ENCODE data around the gene FOXO6. TPM values are rescaled to one million over a fixed set of nuclear protein-coding genes. Genes with fewer than 3 reads are reported as not detected.

Gene FOXO6
- total RNA-seq, 2 donors from 2014 or later: 3.3 to 5.0 TPM

DNA sequence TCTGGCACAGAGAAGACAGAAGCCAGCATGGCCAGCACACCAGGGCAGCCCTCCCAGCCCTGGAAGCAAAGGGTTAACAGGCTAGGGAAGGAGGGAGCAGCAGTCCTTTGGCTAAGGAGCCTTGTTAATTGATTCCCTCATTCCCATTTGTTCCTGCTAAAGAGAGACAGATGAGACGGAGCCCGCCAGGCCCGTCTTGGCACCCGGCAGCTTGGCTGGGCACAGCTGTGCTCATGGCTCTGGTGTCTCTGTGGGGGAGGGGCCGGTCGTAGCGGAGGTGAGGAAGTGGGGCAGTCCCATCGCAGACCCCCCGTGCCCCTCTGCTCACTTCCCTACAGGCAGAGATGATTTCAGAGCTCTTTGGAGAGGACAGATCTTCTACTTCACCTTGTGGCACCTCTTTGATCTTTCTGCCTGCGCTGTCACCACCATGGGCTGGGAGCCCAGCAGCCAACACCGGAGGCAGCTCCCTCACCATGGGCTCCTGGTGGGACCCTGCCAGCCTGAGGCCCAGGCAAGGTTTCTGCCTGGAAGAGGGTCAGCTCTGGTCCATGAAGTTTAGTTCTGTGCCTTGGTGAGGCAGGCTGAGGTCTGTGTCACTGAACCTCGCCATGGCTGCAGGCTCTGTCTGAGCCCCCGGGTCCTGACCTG, 38.0 kb downstream of the FOXO6 start:
- WGBS: 21% methylated on average over 13 of the region's 13 CpGs
- H3K9me3 ChIP-seq: no peaks in the 10 kb centered on the region
- no peaks in the 10 kb centered on the region for H3K36me3 ChIP-seq
- TF ChIP-seq POLR2AphosphoS5 (IDR thresholded peaks at IDR 0.05): no peak
- TF ChIP-seq, protein P1, sequence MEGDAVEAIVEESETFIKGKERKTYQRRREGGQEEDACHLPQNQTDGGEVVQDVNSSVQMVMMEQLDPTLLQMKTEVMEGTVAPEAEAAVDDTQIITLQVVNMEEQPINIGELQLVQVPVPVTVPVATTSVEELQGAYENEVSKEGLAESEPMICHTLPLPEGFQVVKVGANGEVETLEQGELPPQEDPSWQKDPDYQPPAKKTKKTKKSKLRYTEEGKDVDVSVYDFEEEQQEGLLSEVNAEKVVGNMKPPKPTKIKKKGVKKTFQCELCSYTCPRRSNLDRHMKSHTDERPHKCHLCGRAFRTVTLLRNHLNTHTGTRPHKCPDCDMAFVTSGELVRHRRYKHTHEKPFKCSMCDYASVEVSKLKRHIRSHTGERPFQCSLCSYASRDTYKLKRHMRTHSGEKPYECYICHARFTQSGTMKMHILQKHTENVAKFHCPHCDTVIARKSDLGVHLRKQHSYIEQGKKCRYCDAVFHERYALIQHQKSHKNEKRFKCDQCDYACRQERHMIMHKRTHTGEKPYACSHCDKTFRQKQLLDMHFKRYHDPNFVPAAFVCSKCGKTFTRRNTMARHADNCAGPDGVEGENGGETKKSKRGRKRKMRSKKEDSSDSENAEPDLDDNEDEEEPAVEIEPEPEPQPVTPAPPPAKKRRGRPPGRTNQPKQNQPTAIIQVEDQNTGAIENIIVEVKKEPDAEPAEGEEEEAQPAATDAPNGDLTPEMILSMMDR (IDR thresholded peaks at IDR 0.05): no peak
- TF ChIP-seq POLR2A (IDR thresholded peaks at IDR 0.05): no peak
- intact Hi-C loops (cut with DNase I): no loop called here
- DNase-seq (ENCODE audit: low spot score): no peak
- H3K4me1 ChIP-seq (replicated peaks): no peaks in the 10 kb centered on the region
- no peaks in the 10 kb centered on the region for H3K27me3 ChIP-seq (replicated peaks; ENCODE audit: insufficient read depth)
- H3K4me3 ChIP-seq: no peak overlapping the region
- no peak overlapping the region for H3K27ac ChIP-seq

DNA sequence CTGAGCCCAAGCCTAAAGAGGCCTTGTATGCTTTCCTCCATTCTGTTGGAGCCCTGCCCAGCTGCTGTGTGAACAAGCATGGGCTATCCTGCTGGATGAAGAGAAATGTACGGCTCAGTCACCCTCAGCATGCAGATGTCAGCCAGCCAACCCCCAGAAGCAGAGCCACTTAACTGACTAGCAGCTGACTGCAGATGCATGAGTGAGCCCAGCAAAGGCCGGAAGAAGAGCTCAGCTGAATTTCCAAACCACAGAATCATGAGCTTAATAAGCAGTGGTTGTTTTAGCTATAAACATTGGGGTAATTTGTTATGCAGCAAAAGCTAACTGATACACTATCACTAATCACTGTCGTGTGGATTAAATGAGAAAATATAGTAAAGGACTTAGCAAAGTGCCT, 39.0 kb downstream of the FOXO6 start:
- no peak for DNase-seq (ENCODE audit: low spot score)
- intact Hi-C loops (cut with DNase I): no loop called here

DNA sequence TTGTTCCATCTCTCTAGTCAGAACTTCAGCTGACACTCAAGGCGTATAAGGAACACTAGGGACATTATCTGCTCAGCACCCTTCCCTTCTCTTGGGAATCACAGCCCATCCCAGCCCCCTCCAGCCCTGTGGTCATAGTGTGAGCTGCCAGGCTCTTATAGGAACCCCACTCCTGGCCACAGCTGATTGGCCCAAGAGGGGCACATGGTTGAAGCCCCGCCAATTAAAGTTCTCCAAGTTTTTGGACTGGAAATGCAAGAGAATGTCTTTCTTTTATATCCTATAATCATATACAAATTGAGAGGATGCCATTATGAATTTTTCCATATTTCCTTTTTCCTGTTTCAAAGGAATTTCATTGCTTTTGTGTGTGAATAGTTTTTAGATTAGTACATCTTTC, 40.7 kb downstream of the FOXO6 start:
- 91% methylated on average over 2 of the region's 2 CpGs for WGBS
- H3K36me3 ChIP-seq: no peaks in the 10 kb centered on the region
- intact Hi-C loops (cut with DNase I): no loop called here
- H3K4me1 ChIP-seq (replicated peaks): no peaks in the 10 kb centered on the region
- no peaks in the 10 kb centered on the region for H3K27me3 ChIP-seq (replicated peaks; ENCODE audit: insufficient read depth)
- TF ChIP-seq POLR2A (IDR thresholded peaks at IDR 0.05): no peak
- no peak for TF ChIP-seq POLR2AphosphoS5 (IDR thresholded peaks at IDR 0.05)
- TF ChIP-seq, protein P1 (IDR thresholded peaks at IDR 0.05): no peak
- H3K9me3 ChIP-seq: no peaks in the 10 kb centered on the region
- DNase-seq (ENCODE audit: low spot score): no peak
- H3K4me3 ChIP-seq: no peak overlapping the region
- no peak overlapping the region for H3K27ac ChIP-seq

More for the DNA sequence above, 39.0 kb downstream of the FOXO6 start:
- Histone ChIP-seq H3K27me3 (replicated peaks; ENCODE audit: insufficient read depth) (no peaks in the 10 kb centered on the region), H3K27ac (no peak overlapping the region), H3K4me3 (no peak overlapping the region), H3K9me3 (no peaks in the 10 kb centered on the region), H3K36me3 (no peaks in the 10 kb centered on the region), H3K4me1 (replicated peaks) (no peaks in the 10 kb centered on the region)
- 75% methylated on average over 3 of the region's 3 CpGs for WGBS
- TF ChIP-seq POLR2A (IDR thresholded peaks at IDR 0.05): no peak
- TF ChIP-seq POLR2AphosphoS5 (IDR thresholded peaks at IDR 0.05): no peak
- TF ChIP-seq, protein P1 (IDR thresholded peaks at IDR 0.05): no peak

DNA sequence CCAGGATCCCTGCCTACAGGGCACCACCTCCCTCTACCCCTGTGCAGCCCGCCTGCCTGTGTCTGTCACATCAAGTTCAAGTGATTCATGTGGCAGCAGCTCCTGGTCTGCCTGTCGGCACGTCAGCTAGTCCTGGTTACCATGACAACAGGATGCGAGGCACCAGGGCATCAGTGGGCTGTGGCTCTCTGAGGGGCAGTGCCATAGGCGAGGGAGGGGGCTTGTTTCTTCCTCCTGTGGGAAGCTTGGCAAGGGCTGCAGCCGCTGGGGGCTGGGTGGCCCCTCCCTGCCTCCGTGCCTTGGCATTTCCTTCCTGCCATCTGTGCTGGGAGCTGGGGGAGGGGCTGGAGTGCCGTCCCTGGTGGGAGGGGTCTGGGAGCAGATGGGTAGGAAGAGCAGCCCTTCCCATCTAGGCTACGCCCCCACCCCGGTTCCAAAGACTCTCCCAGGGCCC, 43.1 kb downstream of the FOXO6 start:
- H3K4me3 ChIP-seq: no peak overlapping the region
- no peak for TF ChIP-seq POLR2AphosphoS5 (IDR thresholded peaks at IDR 0.05)
- TF ChIP-seq POLR2A (IDR thresholded peaks at IDR 0.05): no peak
- TF ChIP-seq, protein P1 (IDR thresholded peaks at IDR 0.05): no peak

DNA sequence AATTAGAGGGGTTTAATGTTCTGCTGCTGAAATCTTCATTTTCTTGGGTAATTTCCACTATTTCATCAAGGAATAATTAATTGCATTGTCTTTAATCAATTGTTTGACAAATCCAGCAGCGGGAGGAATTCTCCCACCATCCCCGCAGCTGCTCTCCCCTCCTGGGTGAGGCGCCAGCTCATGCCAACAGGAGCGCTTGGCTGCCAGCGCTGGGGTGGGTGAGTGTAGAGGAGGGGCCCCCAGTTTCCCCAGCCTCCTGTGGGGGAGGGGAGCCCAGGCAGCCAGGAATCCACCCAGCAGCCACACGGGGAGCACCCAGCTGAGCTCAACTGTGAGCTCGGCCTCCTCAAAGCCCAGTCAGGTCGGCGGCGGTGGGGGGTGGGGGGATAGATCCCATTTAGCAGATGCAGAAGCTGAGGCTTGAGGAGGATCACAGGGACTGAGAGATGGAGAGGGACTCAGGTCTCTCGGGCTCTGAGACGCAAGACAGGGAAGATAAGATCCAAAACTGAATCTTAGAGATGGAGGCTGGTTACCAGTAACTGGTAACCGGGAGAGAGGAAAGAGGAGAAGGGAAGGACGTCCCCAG, 46.5 kb downstream of the FOXO6 start:
- WGBS: 75% methylated on average over 13 of the region's 14 CpGs
- intact Hi-C loops (cut with DNase I): no loop called here

More for the DNA sequence above, 43.1 kb downstream of the FOXO6 start:
- 7% methylated on average over 10 of the region's 10 CpGs for WGBS
- H3K36me3 ChIP-seq: no peaks in the 10 kb centered on the region
- H3K4me1 ChIP-seq (replicated peaks): no peaks in the 10 kb centered on the region
- no peak for DNase-seq (ENCODE audit: low spot score)
- intact Hi-C loops (cut with DNase I): no loop called here
- H3K9me3 ChIP-seq: no peaks in the 10 kb centered on the region
- no peak overlapping the region for H3K27ac ChIP-seq
- H3K27me3 ChIP-seq (replicated peaks; ENCODE audit: insufficient read depth): no peaks in the 10 kb centered on the region

More for the DNA sequence above, 46.5 kb downstream of the FOXO6 start:
- TF ChIP-seq, protein P1 (IDR thresholded peaks at IDR 0.05): no peak
- TF ChIP-seq POLR2AphosphoS5 (IDR thresholded peaks at IDR 0.05) (no peak), POLR2A (IDR thresholded peaks at IDR 0.05) (no peak)
- no peaks in the 10 kb centered on the region for H3K9me3 ChIP-seq
- DNase-seq (ENCODE audit: low spot score): no peak
- no peak overlapping the region for H3K27ac ChIP-seq
- no peaks in the 10 kb centered on the region for H3K27me3 ChIP-seq (replicated peaks; ENCODE audit: insufficient read depth)
- H3K36me3 ChIP-seq: no peaks in the 10 kb centered on the region
- H3K4me1 ChIP-seq (replicated peaks): no peaks in the 10 kb centered on the region
- no peak overlapping the region for H3K4me3 ChIP-seq

All from prostate gland (tissue), 2 donors.